Epidermal melanocyte (primary cell): ENCODE results near the gene HIF1AN.

ENCODE experiments used
- DNase-seq: peaks from one replicate; pipeline ENCODE4 v3.0.0; 2011; ENCODE audit warnings: low spot score; ENCODE audit not compliant: insufficient read length

Gene HIF1AN

DNA sequence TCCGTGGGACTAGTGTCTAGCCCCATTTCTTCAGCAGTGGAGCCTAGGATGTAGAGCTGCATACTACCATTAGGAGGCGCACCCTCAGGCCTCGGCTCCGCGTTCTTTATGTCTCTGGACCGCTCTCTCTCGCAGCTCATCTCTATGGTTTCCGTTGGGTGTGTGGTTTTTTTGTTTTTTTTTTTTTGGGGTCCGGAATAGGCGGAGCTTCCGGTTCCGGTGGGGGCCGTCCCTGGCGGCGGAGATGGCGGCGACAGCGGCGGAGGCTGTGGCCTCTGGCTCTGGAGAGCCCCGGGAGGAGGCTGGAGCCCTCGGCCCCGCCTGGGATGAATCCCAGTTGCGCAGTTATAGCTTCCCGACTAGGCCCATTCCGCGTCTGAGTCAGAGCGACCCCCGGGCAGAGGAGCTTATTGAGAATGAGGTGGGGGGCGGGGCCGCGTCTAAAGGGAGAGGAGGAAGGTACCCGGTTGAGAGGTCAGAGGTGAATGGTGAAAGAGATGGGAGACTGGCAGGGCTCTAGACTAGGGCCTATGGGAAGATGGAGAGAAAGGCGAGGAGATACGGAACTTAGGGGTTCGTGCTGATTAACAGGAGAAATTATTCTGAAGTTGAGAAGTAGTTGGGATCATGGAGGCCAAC, at the start of gene HIF1AN:
Gene HIF1AN, plus strand, starts transcription at position 229 of the 639 bp plus-strand sequence. Its CDS starts 16 bp downstream, at position 245.
- peak; percentile 89 for DNase-seq

DNA sequence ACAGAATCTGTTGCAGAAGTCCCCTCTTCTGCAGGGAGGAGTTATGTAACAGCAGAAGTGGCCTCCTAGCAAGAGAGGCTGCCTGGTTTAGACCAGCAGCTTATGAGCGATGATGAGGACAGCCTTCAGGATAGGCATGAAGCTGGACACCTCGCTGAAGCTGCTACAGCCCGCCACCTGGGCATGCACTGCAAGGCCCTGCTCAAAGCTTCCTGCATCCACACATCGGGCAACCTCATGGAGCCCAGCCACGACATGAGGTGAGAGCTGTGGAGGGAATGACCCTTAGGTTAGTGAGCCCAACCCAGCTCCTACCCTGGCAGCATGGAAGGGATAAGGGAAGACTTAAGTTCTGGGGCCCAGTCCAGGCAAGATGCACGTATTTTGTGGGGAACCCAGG, 48.2 kb upstream of the HIF1AN start:
- DNase-seq = no peak

DNA sequence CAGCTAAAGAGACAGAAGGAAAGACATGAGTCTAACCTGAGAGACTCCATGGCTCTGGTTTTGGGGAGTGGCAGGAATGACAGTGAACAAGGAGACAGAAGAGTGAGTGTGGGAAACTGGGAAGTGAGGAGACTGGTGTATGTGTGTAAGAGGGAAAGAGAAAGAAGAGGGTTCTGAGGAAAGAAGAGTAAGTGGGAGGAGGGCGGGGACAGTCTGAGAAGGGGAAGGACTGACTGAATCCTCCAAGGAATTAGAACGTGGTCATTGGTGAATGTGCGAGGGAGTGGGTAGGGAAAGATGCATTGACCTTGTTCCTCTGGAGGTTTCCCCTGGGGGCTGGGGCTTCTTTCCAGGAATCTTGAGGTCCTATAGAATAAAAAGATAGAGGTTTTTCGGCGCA, 46.3 kb upstream of the HIF1AN start:
- no peak for DNase-seq

DNA sequence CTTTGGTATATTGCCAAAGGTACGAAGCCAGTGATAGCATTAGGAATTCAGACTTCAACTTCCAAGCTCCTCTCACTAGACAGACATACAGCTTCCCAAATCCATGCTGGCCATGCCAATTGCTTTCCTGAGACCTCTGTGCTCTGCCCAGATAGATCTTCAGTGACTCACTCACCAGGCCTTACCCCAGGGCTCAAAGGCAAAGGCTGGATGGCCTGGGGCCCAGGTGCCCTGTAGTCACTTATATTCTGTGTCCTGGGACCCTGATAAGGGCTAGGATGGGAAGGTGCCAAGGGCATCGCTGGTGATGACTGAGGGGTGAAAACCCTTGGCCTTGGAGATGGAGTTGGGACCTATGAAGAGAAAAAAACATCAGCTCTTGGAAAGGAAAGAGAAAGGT, 45.2 kb upstream of the HIF1AN start:
- no peak for DNase-seq

DNA sequence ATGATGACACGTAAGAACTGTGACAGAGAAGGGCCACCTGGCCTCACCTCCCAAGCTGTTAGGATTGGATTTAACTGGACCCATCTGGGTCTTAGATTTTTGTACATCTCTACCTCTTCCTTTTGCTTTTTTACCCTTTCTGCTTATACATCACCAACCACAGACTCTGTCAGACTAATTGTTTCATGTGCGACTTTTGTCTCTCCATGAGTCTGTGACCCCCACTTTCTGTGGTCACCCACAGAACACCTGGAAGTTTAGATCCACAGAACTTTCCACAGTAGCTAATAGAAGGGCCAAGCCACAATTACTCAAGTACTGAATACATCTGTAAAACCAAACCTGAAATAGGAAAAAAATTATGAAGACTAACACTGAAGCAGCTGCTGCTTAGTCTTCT, 39.2 kb upstream of the HIF1AN start:
- DNase-seq = no peak

DNA sequence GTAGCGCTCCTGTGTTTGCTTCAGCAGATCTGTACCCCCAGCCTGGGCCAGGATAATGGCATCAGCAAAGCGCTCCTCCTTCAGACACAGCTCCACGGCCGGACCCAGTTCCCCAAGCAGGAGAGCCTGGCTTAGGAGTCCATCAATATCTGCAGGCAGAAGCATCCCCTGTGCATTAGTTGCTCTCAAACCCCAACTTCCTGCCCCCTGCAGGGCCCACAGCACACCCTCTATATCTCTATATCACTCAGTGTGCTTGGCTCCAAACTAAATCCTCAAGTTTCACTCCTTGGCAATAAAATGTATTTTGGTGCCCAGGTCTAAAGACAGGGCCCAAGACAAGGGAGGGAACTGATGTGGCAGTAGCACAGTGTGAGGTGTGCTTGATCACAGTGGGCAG, 37.7 kb upstream of the HIF1AN start:
- no peak for DNase-seq

DNA sequence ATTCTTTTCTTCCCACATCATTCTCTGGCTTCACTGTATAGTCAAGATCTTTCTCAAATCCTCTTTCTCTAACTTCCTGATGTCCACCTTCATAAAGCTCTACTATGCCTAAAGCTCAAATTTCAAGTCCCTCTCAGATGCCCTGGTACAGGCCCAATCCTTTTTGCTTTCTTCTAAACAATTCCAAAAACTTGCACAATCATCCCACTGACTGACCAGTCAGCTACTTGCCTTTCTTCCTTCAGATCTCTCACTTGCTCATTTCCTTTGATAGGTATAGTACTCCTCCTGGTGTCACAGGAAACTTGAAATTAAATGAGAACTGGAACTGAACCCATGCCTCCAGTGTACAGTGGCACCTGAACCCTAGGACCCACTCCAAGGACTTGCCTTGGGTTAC, 34.3 kb upstream of the HIF1AN start:
- DNase-seq = no peak

DNA sequence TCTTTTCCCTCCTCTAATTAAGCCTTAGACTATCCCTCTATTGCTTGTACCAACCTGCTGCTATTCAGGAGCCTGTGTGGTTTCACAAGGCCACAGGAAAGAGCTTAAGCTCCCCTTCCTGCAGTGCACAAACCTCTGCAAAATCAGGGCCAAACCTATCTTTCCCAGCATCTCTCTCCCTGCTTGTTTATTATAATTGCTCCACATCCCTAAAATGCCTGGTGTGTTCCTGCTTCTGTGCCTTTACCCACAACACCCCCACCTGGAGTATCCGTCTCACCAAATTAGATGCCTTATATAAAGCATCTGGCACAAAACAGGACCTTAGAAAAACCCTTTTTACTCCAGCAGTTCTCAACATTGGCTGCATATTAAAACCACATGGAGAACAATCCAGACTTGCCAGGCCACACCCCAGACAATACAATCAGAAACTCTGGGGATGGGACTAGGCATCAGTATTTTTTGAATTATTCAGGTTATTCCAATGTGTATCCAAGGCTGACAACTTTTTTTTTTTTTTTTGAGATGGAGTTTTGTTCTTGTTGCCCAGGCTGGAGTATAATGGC, 32.7 kb upstream of the HIF1AN start:
- no peak for DNase-seq

DNA sequence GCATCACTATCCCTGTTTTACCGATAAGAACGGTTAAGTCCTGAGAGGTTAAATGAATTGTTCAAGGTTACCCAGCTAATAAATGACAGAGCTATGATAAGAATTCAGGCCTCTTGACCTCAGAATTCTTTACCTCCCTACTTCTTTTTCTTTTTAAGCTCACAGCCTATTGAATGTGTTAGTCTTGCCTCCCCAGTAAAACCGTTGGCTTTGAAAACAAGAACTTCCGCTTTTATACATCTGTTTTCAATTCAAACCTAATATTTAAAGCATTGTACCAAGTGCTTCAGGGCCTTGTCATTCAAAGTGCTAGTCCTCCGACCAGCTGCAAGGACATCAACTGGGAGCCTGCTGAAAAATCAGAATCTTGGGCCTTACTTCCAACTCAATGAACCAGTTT, 31.6 kb upstream of the HIF1AN start:
- no peak for DNase-seq

DNA sequence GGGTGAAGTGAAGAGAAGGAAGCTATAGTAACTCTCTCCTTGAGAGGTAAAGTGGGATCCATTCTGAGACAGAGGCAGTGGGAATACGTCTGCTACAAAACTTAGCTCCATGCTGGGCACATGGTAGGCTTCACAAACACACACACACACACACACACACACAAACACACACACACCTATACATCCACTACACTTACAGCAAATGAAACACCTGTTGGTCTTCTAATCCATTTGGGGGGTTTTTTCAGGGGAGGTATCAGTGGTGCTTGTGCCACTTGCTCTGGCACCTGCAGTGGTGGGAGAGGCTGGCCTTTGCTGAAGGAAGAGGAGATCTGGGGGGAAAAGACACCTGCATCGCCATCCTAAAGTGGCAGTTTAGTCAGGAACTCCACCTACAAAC, 30.6 kb upstream of the HIF1AN start:
- no peak for DNase-seq

DNA sequence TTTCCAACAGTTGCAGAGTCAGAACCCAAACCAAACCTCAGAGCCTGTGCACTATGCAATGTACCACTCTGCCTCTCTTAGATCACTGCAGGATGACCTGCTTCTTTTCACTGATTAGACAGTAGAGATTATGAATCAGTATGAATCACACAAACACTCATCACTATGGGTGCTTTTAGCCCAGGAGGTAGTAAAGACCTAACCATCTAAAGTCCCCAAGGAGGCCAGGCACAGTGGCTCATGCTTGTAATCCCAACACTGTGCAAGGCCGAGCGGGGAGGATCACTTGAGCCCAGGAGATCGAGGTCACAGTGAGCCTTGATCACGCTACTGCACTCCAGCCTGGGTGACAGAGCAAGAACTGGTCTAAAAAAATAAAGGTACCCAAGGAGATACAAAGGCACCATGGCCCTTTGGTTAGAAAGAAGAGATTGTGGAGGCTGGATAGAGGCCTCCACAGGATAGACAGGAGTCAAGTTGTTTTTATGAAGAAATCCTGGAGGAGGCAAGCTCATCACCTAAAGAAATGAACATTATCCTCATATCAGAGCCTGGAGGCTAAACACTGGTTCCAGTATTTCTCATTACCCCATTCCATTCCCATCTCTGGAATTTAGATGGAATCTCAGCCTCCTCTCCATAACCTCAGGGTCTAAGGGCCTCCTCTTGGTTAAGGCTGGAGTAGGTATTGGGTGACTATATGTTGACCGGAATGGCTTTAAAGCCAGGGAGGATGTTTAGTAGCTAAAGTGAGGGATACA, 29.0 kb upstream of the HIF1AN start:
- no peak for DNase-seq

DNA sequence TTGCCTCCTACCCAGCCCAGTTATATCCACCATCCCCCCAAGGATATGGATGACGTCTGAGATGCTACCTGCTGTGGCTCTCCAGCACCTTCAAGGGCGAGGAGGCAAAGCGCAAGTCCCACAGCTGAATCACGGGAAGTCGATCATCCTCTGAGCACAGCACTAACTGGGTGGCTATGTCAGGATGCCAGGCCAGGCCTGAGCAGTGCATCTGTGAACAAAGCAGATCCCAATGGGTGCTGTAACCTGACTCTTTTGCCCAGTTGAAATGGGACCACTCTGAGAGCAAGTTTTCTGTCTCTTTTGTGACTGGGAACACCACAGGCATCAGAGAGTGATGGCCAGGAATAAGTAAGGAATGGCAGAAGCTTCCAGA, 28.4 kb upstream of the HIF1AN start:
- DNase-seq = no peak

DNA sequence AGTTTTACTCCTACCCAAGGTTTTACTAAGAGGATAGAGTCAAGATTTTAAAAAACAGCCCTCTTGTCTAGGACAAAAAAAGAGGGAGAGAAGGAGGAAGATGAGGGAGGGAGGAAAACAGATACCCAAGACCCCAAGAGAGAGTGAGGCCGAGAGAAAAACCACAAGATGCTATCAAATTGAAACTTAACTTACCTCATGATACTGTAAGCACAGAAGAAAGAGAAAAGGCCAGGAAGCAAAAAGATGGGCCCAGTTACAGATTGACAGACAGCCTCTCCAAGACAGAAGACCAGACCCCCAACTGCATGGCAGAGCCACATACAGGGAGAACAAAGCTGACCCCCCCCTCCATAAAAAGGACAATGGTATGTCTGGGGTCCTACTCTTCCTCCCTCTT, 27.5 kb upstream of the HIF1AN start:
- DNase-seq = no peak

DNA sequence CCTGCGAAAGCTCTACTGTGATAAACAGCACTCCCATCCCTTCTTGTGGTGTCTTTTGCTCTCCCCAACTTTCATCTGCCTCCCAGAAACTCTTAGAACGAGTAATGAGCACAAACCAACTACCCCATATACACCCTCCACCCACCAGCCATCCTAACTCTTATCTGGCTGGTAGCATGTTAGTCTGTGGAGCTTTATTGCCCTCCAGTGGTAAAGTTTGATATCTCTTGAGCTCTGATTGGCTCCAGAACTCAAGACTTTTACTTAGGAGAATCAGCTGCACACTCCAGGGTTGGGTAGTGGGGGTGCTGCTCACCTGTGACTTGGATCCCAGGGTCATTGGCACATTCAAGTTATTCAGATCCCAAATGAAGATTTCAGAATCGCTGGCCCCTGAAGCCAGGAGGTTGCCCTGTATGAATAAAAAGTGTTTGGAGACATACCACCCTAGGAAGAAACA, 27.0 kb upstream of the HIF1AN start:
- DNase-seq = peak; percentile 67

DNA sequence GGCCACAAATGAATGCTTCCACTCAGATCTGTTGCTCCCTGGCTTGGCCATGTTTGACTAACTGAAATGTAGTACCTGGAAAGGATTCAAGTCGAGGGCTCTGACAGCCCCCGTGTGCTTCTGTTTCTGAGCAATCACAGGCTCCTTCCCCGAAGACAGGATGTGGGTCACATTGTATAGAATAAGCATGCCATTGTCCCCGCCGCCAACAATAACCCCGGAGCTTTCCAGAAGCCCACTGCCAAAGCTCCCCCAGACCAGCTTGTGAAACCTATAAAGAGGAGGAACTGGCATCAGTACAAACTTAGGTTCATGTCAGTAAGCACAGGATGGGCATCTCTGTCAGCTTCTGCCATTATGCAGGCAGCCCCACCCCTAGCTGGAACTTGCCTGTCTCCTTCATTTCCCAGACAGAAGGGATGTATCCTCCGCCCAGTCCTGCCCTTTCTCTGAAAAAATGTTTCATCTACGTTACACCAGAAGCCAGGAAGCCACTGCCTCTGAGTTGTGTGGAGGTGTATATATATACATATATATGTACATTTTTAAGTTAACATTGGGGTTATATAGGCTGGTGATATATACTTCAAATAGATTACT, 26.4 kb upstream of the HIF1AN start:
- no peak for DNase-seq

DNA sequence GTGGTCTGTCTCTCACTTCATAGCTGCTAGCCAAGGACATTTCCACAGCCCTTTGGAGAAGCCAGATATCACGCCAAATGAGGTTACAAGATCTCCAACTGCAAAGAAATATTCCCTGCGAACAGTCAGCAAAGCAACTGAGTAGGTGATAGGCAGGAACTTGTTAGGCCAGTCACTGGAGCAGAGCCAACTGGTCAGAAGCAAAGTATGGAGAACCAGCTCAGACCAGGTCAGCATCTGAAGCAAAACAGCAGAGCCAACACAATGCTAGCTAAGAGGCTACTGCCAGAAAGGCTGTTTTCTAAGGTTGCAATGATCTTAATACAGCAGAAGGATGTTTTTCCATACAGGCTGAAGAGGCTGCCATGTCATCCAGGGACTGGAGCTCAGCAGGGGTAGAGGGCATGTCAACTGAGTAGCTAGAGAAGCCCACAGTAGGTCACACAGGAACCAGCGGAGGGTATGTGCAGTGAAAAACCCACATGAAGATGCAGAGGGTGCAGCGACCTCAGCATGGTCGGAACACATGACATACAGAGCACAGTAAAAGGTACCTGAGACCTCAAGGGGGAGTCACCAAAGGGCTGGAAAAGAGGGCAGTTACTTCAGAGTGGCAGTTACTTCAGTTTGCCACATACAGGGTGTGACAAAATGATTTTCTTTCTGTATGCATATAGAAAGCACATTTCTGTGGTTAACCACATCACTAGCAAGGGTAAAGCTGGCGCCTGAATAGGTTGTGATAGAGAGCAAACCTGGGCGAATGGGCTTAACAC, 25.0 kb upstream of the HIF1AN start:
- DNase-seq = no peak

DNA sequence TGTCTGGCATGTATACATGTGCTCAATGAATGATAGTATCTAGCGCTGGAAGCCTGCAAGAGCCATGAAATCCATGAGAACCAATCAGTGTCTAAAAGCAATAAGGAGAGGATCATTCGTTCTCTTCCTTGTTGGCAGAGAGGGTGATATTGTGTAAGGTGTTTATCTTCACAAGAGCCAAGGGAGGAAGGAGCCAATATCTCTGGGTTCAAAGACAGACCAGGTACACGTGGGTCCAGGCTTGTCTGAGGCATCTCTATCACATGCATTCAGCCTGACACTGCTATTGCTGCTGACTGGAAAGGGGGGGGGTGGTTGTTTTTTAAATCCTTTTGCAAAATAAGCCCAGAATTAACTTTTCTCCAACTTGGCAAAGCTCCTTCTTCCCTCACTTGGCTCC, 20.1 kb upstream of the HIF1AN start:
- DNase-seq = no peak

DNA sequence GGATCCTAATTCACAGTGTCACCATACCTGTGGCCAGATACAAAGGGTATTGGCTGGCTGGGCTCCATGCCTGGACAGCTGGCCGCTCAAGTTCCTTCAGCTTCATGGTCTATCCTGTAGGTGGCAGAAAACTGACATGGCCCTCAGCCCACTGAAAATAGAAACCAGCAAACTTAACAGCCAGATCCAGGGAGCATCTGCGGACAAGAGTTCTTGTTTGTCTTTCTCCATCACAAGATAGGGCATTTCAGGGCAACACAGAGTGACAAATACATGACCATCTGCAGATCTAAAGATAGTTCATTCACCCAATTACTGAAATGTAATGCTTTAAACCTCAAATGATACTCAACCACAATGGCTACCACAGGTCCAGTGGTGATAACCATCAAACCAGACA, 18.9 kb upstream of the HIF1AN start:
- no peak for DNase-seq

DNA sequence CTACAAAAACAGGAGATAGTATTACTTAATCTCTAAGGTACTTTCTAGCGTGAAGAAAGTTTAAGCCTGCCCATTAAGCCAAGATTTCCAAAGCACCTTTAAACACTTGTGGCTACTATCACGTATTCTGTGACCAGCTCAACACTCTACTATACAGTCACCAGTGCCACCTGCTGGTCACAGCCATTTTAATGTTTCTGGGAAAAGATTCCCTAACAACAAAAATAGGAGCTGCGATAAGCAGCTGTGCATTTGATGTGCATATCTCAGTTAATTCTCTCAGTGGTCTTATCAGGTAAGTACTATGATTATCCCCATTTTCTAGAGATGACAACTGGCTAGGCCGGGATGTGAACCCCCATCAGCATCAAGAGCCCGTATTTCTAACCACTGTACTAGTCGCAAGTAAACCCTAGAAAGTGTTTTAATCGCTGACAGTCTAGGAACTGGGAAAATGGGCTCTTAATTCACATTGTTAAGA, 16.9 kb upstream of the HIF1AN start:
- DNase-seq = peak; percentile 79

DNA sequence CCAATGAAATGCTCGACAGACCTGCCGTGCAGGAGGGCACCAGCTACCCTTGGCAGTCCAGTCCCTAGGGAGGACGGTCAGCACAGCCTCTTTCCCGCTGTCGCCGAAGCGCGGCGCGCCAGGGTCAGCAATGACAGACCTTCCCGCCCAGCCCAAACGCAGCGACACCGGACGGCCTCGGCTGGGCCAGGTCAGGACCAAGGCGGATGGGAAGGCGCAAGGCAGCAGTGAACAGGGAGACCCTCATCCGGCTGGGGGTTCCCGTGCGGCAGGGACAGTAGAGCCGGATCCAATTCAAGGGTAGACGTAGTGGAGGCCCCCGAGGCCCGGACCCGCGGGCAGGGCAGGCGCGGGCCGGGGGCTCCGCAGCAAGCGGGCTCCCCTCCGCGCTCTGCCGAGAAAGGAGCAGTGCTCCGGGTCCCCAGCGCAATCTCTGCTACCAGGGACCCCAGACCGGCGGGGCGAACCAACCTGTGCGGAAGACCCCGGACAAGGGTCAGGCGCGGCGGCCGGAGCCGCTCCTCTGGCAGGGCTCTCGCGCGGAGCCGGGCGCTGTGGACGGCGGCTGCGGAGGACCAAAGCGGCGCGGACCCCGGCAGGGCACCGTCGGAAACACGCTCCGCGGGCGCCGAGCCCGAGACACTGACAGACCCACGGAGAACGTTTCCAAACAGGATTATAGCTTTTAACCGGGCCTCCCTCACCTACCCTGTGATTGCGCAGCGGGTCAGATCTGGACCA, 16.3 kb upstream of the HIF1AN start, which contains the start of gene SEC31B:
Gene SEC31B, minus strand, starts transcription at position 551 of the 741 bp plus-strand sequence. CDS start 2,909 bp downstream, outside the sequence.
- no peak for DNase-seq

DNA sequence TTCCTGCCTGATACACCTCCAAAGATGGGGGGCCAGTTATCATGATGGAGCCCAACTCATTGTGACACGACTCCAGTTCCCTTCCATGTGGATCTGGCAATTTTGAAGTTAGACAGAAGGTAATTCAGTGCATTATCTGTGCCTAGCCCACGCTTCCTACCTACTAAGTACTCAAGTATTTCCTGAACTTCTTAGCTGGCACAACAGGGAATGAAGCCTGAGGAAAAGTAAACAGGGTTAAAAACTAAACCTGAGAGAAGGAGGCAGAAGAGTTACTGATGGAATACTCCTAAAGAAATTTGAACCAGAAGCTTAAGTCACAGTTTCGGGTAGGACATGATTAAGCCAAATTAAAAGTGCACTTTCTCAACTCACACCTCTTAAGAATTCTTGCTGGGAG, 14.9 kb upstream of the HIF1AN start:
- DNase-seq = no peak
